Endodermal cell (in vitro differentiated cells): ENCODE results near the gene CHCHD4. TPM values are rescaled to one million over a fixed set of nuclear protein-coding genes. Genes with fewer than 3 reads are reported as not detected.
"Not testable (repeated sequence)": the region's sequence is repeated elsewhere in the genome, so short reads cannot be mapped to it uniquely, and the experiment has no call there.

ENCODE experiments used
- DNase-seq: peaks from one replicate; pipeline ENCODE4 v3.0.0-alpha.2; 2017
- H3K27ac ChIP-seq: 2 replicates; pipeline ENCODE4 v1.5.1; 2013; ENCODE audit warnings: mild to moderate bottlenecking, low read depth, low read length, moderate library complexity
- H3K27me3 ChIP-seq: 2 replicates; pipeline ENCODE4 v1.6.1; 2013; ENCODE audit warnings: mild to moderate bottlenecking, low read length, moderate library complexity; ENCODE audit not compliant: insufficient read depth, control insufficient read depth, poor library complexity, severe bottlenecking
- H3K36me3 ChIP-seq: 2 replicates; pipeline ENCODE4 v1.7.0; 2013; ENCODE audit warnings: mild to moderate bottlenecking, low read length, moderate library complexity; ENCODE audit not compliant: control insufficient read depth, insufficient read depth
- H3K4me1 ChIP-seq: one replicate; pipeline ENCODE4 v1.7.0; 2013; ENCODE audit warnings: low read length; ENCODE audit not compliant: control insufficient read depth, insufficient read depth
- H3K4me3 ChIP-seq: 2 replicates; pipeline ENCODE4 v1.5.1; 2013; ENCODE audit warnings: mild to moderate bottlenecking, low read length, moderate library complexity
- H3K9ac ChIP-seq: 2 replicates; pipeline ENCODE4 v1.6.1; 2013; ENCODE audit warnings: mild to moderate bottlenecking, low read length, moderate library complexity; ENCODE audit not compliant: poor library complexity, severe bottlenecking; ENCODE audit errors: extremely low read depth
- H3K9me3 ChIP-seq: 2 replicates; pipeline ENCODE4 v1.6.1; 2013; ENCODE audit warnings: mild to moderate bottlenecking, low read length, moderate library complexity; ENCODE audit not compliant: control insufficient read depth
- H3K27ac Mint-ChIP-seq: 2 replicates; pipeline ENCODE4 v1.8.0; 2020; ENCODE audit warnings: mixed read lengths
- H3K27me3 Mint-ChIP-seq: 2 replicates; pipeline ENCODE4 v1.8.0; 2021; ENCODE audit warnings: mild to moderate bottlenecking, mixed read lengths; ENCODE audit not compliant: insufficient read depth
- H3K36me3 Mint-ChIP-seq: 2 replicates; pipeline ENCODE4 v1.8.0; 2020; ENCODE audit warnings: low read depth, mixed read lengths
- H3K4me1 Mint-ChIP-seq: 2 replicates; pipeline ENCODE4 v1.8.0; 2020; ENCODE audit warnings: mixed read lengths
- H3K4me3 Mint-ChIP-seq: 2 replicates; pipeline ENCODE4 v1.8.0; 2020; ENCODE audit warnings: mild to moderate bottlenecking, moderate library complexity, mixed read lengths
- H3K9me3 Mint-ChIP-seq: 2 replicates; pipeline ENCODE4 v1.8.0; 2020; ENCODE audit warnings: mild to moderate bottlenecking, mixed read lengths
- CTCF ChIP-seq: fragments of 200-600 bp; sonication (generic); conservative IDR thresholded peaks from 2 replicates; pipeline ENCODE4 v1.5.0; 2021; ENCODE audit warnings: antibody characterized with exemption, mild to moderate bottlenecking
- WGBS, 2 experiments: methylation state at CpG; one replicate each; pipeline versions ENCODE4 v1.1.5 to v1.1.7; 2013; ENCODE audit warnings: missing lambda C conversion rate in 2 of 2, mixed read lengths in 1 of 2; ENCODE audit not compliant: insufficient coverage in 1 of 2, insufficient read length in 1 of 2; 5-methylcytosine and 5-hydroxymethylcytosine counted together
- total RNA-seq, 2 donors: library from RNA; stranded (reverse); fragmentation: NEBNext Ultra II Directional in 1 of 2; extraction: Animal tissue kit (Norgen Biotek cat#: 25700) in 1 of 2; gene quantifications; 2 replicates in 1 of 2; 3 replicates in 1 of 2; pipeline ENCODE4 v1.2.1, GENCODE V29; 2021

CHCHD4 gene
- total RNA-seq, 2 donors from 2014 or later, result 16.2 to 20.5 TPM

- peaks cover 3% of the 10 kb centered on the region for H3K27me3 Mint-ChIP-seq
- H3K27ac Mint-ChIP-seq, result no peak overlapping the region
- H3K9ac ChIP-seq, result no peak overlapping the region
- peak overlapping the region; percentile 37 for H3K4me3 ChIP-seq
- WGBS, 2 experiments, result 100% methylated on average over 2 of the region's 2 CpGs
- peaks cover 7% of the 10 kb centered on the region for H3K36me3 Mint-ChIP-seq
- peaks cover 37% of the 10 kb centered on the region for H3K9me3 Mint-ChIP-seq
- no peak overlapping the region for H3K4me3 Mint-ChIP-seq
- peaks cover 36% of the 10 kb centered on the region for H3K9me3 ChIP-seq
- H3K36me3 ChIP-seq, result no peaks in the 10 kb centered on the region
- H3K4me1 Mint-ChIP-seq, result peaks cover 11% of the 10 kb centered on the region
- H3K27me3 ChIP-seq, result no peaks in the 10 kb centered on the region
- no peaks in the 10 kb centered on the region for H3K4me1 ChIP-seq
- no peak for DNase-seq
- H3K27ac ChIP-seq, result no peak overlapping the region
- TF ChIP-seq CTCF, result no peak
These were observed 32.2 kb downstream of the CHCHD4 start for GRCh38 chr3:14092464-14092863.

GRCh38 chr3:14091959-14092358, 32.7 kb downstream of the CHCHD4 start:
- H3K4me3 ChIP-seq, result peak overlapping the region; percentile 37
- DNase-seq, H3K27me3 ChIP-seq, H3K9ac ChIP-seq, H3K27me3 Mint-ChIP-seq, H3K4me1 ChIP-seq, H3K36me3 Mint-ChIP-seq, H3K4me3 Mint-ChIP-seq, H3K27ac ChIP-seq, H3K36me3 ChIP-seq: not testable (repeated sequence)
- peaks cover 38% of the 10 kb centered on the region for H3K9me3 ChIP-seq
- Mint-ChIP-seq H3K9me3 (peaks cover 40% of the 10 kb centered on the region), H3K27ac (peak overlapping the region; percentile 82), H3K4me1 (peaks cover 11% of the 10 kb centered on the region)
- WGBS, 2 experiments, result 85% methylated on average over 2 of the region's 5 CpGs; no CpG with 5 or more reads in 1 of the 2 experiments

- not testable (repeated sequence) for DNase-seq, H3K27me3 Mint-ChIP-seq, H3K4me3 Mint-ChIP-seq, H3K27me3 ChIP-seq, H3K27ac ChIP-seq, H3K27ac Mint-ChIP-seq, H3K4me3 ChIP-seq, H3K36me3 Mint-ChIP-seq, H3K9ac ChIP-seq, H3K4me1 ChIP-seq, H3K4me1 Mint-ChIP-seq, H3K36me3 ChIP-seq
- H3K9me3 ChIP-seq, result peaks cover 60% of the 10 kb centered on the region
- H3K9me3 Mint-ChIP-seq, result peaks cover 56% of the 10 kb centered on the region
- WGBS, 2 experiments, result 90 to 95% methylated on average over 5 of the region's 5 CpGs
These were observed 37.2 kb downstream of the CHCHD4 start for GRCh38 chr3:14087461-14087860.

GRCh38 chr3:14082108-14082657, 42.5 kb downstream of the CHCHD4 start:
- Histone ChIP-seq H3K4me1 (no peaks in the 10 kb centered on the region), H3K4me3 (no peak overlapping the region), H3K27me3 (no peaks in the 10 kb centered on the region), H3K36me3 (no peaks in the 10 kb centered on the region), H3K27ac (no peak overlapping the region), H3K9me3 (peaks cover 57% of the 10 kb centered on the region), H3K9ac (no peak overlapping the region)
- Mint-ChIP-seq H3K27ac (no peak overlapping the region), H3K4me3 (no peak overlapping the region), H3K9me3 (peaks cover 58% of the 10 kb centered on the region), H3K27me3 (peaks cover 10% of the 10 kb centered on the region), H3K4me1 (no peaks in the 10 kb centered on the region), H3K36me3 (peaks cover 3% of the 10 kb centered on the region)
- no peak for DNase-seq
- TF ChIP-seq CTCF, result no peak
- 92 to 95% methylated on average over 4 to 5 of the region's 5 CpGs for WGBS, 2 experiments
